Stimulated activated CD8-positive, alpha-beta memory T cell treated with anti-CD3 and anti-CD28 coated beads, Interleukin-4, amount 100 ng/mL, for 1 hour (primary cell): Measurements from ENCODE around the gene IKBKG.
"Not testable (repeated sequence)": the region's sequence is repeated elsewhere in the genome, so short reads cannot be mapped to it uniquely, and the experiment has no call there.

ENCODE experiments used
- DNase-seq, 2 donors: peaks; one replicate each; pipeline ENCODE4 v3.0.0-alpha.2; 2020; ENCODE audit warnings: low read depth in 2 of 2, low spot score in 1 of 2

Gene IKBKG

DNA sequence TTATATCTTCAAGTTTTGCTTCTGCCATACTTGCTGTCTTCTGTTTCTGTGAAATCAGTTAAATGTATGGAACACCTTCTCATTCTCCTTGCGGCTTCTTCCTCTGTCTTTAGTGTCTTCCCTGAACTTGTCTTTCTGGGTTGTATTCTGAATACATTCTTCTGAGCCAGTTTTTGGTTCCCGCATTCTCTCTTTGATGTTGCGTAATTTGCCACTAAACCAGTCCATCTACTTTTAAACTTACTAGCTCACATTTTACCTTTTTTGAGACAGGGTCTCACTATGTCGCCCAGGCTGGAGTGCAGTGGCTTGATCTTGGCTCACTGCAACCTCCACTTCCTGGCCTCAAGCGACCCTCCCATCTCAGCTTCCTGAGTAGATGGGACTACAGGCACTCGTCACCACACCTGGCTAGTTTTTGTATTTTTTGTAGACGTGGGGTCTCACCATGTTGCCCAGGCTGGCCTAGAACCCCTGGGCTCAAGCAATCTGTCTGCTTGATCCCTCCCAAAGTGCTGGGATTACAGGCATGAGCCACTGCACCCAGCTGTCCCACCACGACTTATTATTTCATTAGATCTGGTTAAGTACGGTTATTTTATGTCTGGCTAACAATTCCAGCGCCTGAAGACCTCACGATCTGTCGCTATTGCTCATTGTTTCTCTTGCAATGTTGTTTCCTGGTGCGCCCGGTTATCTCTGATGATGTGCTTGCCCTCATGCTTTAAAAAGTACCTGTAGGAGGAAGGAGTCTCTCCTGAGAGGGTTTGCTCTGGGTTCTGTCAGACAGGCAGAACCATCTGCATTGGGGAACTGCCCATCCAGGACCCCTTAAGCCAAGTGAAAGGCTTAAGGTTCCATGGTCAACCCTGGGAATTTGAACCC, 21.6 kb upstream of the IKBKG start:
- no peak for DNase-seq

DNA sequence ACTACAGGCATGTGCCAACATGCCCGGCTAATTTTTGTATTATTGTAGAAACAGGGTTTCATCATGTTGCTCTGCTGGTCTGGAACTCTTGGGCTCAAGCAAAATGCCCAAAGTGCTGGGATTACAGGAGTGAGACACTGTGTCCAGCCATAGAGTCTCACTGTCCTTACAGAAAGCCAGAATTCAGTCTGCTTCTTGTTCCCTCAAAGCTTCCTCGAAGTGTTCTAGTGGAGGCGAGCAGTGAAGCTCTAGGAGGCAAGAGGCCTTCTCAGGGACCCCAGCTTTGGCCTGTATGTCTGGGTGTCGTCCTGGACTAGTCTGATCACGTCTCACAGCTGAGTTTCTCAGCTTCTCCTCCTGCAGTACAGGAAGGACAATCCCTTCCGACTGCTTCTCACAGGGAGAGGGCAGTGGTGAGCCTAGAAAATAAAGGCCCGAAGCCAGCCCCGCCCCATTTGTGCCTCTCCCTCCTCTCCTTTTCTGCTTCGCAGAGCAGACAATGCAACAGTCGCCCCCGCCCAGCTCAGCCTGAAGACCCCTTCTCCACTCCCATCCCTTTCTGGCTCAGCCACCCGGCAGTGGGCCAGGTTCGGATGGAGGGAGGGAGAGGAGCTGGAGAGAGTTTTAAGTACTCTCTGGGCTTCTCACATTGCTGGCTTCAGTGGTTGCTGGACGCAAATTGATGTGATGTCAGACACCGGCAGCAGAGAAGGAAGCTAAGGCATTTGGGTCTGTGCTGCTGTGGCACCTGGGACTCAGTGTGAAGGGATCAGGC, 20.3 kb upstream of the IKBKG start:
- DNase-seq, result no peak

DNA sequence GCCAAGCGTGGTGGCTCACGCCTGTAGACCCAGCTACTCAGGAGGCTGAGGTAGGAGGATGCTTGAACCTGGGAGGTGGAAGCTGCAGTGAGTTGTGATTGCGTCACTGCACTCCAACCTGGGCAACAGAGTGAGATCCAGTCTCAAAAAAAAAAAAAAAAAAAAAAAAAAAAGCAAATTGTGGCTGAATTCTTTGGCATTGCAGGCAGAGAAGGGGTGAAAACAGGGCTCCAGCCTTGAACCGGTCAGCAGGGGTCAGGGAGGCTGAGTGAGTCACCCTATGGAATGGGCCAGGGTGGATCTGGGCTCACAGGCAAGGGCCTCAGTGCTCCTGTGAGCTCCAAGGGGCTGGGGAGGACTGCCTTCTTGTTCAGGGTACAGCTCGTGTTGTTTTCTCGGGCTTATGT, 18.2 kb upstream of the IKBKG start:
- no peak for DNase-seq

DNA sequence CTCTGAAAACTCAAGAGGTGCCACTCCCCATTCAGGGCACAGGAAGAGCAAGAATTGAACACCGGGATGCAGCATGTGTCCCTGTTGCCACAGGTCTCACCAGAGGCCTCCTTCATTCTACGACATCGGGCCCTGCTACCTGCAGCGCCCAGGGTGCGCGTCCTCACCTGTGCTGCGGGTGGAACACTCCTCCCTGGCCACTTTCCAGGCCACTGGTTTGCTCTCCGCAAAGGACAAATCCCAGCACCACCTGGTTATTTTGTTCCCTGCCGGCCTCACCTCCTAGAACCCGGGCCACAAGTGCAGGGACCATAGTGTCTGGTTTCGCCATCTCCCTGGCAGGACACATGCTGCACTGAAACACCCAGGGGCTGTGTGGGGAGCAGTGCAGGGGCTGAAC, 17.1 kb upstream of the IKBKG start:
- DNase-seq, result no peak

DNA sequence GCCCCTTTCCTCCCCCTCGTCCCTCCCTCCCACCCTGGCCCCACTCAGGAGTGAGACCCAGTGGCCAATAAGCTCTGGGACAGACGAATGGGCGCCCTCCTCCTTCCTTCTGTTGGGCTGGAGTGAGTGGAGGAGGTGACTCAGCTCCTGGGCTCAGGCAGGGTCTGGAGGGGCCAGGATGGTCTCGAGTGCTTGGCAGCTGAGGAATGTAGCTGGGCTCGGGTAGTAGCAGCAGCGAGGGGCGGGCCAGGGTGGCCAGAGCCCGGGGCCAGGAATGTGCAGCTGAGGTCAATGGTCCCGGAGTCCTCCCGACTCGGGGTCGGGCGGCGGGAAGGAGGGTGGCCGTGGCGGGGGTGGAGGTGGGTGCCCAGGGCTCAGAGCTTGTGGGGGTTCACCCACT, 15.8 kb upstream of the IKBKG start:
- no peak for DNase-seq

DNA sequence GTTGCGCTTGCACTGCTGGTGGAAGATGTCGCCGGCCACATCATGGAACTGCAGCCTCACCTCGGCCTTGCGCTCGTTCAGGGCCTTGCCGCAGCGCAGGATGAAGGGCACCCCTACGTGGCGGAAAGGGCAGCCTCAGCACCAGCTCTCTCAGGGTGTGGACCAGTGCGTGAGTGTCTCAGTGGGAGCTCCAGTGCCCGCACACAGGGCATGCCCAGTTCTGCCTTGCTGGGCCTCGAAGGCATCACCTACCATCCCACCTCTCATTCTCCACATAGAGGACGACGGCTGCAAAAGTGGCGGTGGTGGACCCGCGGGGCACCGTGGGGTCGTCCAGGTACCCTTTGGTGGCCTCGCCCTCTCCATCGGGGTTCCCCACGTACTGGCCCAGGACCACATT, 14.7 kb upstream of the IKBKG start:
- no peak for DNase-seq

DNA sequence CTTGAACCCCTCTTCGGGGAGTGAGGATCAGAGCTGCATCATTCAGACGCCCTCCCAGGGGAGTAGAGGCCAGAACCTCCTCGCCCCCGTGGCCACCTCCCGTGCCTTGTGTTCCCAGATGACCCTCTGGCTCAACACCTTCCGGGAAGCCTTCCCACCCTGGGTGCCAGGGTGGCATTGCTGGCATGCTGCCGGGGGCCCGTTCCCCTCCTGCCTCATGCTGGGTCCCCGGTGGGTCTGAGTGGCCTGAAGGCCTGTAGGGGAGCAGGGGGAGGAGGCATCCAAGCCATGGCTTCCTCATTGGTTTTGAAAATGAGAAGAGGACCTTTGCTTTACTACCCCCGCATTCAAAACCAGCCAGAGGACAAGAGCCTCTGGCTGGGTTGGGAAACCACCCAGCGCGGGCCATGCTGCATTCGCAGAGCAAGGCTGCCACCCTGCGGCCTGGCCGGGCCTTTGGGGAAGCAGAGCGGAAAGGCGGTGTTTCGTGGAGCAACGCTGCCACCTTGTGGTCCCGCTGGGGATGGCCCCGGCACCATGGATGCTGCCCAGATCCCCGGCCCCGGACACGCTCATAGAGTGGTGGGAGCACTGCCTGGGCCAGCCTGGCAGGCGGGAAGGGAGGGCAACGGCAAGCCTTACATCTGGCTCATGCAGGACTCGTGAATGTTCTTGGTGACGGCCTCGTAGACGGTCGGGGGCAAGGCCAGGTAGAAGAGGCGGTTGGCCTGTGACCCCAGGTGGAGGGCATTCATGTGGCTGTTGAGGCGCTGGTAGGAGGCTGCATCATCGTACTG, 12.7 kb upstream of the IKBKG start:
- DNase-seq, result peak; percentile 75

DNA sequence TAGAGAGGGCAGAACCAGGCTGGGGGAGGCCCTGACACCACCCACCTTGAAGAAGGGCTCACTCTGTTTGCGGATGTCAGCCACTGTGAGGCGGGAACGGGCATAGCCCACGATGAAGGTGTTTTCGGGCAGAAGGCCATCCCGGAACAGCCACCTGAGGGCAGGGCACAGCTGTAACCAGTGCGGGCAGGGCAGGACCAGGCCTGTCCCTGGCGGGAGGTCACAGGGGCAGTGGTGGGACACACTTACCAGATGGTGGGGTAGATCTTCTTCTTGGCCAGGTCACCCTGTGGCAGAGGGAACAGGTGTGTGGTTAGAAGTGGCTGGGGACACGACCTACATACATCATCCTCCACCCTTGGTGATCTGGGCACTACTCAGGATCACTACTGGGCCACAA, 11.5 kb upstream of the IKBKG start:
- no peak for DNase-seq

DNA sequence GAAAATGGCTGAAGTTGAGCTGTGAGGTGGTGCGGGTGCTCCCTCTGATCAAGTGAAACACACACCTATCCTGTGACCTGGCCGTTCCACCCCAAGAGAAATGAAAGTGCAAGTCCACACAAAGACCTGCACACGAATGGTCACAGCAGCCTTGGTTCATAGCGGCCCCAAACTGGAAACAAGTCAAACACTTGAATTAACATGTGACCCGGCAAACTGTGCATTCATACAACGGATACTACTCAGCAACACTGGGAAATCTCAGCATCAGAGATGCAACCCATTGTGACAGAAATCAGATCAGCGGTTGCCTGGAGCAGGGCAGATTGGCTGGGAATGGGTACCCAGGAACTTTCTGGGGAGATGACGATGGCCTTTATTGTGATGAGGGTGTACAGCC, 8.3 kb upstream of the IKBKG start:
- DNase-seq, result no peak

DNA sequence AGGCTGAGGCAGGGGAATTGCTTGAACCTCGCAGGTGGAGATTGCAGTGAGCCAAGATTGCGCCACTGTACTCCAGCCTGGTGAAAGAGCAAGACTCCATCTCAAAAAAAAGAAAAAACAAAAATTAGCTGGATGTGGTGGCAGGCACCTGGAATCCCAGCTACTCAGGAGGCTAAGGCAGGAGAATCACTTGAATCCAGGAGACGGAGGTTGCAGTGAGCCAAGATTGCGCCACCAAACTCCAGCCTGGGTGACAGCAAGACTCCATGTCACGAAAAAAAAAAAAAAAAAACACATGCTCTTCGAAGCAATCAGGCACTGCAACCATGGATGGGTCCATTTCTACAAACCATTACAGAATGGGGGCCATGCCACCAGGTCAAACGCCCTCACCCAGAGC, 7.1 kb upstream of the IKBKG start:
- not testable (repeated sequence) for DNase-seq

DNA sequence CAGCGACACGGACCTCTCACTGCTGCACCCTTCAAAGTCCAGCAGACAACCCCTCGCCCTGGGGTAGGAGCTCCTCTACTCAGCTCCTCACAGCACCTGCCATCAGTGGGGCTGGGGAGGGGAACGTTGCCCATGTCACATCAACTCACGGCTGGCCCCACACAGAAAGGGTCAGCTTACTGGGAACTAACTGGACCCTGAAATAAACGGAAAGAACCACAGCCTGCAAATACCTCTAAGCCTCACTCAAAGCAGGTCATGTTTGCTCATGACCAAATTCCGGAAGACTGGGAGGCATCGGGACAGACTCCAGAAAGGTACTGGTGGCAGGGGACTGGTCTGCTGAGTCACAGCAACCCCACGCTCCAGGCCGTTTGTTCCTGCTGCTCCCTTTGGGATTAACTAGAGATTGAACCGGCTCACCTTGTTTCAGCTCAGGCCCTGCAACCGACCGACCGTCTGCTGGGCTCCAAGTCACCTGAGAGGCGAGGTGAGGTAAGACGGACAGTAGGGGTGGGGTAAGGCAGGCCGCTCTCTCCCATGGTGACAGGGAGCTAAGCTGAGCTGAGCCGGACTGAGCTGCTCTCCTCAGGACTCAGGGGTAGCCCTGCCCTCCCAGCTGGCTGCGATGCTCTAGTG, 6.4 kb upstream of the IKBKG start:
- no peak for DNase-seq

DNA sequence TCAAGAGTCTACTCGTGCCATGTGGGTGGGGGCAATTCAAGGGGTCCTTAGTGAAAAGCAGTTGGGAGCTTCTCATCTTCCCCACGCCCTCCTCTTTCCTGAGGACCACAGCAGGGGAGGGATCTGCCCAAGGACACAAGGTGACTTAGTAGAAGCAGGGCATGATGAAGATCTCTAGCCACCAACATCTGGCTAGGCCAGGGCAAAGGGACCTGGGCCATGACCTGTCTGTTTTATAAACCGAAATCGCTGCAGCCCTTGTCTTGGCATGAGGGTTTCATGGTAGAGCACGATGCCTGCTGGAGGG, 5.9 kb upstream of the IKBKG start:
- no peak for DNase-seq

DNA sequence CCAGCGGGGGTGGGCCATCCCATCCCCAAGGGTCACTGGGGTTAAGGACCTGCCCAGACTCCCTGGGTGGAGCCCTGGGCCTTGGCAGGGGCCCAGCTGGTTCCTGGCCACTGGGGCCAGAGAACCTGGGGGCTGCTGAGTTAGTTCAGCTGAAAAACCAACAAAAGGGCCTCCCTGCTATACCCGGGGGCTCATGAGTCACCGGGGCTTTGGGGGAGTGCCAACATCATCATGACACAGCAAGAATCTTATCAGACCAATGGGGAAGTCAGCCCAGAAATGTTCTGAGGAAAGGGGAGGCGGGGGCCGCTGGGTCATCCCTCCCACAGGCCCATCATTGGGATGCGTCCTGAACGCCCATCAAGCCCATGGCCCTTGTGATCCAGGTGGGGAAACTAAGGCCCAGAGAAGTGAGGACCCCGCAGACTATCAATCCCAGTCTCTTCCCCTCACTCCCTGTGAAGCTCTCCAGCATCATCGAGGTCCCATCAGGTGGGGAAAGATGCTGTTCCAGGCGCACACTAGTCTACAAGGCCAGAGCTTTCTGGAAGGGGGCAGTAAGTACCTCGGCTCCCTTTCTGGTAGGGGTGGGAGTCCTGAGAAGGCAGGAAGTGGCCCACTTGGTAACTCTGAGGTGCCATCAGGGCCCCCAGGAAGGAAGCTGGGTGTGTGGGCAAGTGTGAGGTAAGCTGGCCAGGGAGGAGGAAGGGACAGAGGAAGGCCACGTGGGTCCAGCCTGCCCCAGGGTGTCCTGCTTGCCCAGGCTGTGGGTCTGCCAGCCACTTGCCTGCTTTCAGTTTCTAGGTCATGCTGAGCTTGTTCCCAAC, 5.3 kb upstream of the IKBKG start:
- peak in 1 of 2 donors; percentile 25 for DNase-seq

DNA sequence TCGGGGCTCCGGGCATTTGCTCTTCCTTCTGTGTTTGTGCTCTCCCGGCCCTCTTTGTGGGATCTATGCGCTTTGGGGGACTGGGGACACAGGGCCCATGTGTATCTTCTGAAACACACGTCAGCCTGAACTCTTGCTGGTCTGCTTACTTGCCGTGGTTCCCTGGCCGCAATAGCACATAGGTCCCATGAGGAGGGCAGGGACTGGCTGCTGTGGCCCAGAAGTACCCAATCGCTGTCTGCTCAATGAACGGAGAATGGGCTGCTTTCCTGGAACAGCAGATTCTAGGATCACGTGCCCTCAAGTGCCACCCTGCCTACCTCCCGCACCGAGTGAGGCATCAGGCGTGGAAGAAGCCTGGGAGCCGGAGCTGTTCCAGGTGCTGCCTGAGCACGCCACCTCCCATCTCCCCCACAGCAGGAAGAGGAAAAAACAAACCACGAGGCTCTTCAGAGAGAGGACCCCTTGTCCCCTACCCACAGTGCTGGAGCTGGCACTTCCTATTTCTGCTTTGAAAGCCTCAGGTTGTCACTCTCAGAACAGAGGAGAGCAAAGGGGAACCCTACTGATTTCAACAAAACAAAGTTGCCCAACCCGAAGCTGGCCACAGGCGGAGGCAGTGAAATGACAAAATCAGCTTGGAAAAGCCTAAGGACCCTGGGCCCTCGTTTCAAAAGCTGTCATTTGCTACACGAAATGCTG, 4.5 kb upstream of the IKBKG start:
- no peak for DNase-seq

DNA sequence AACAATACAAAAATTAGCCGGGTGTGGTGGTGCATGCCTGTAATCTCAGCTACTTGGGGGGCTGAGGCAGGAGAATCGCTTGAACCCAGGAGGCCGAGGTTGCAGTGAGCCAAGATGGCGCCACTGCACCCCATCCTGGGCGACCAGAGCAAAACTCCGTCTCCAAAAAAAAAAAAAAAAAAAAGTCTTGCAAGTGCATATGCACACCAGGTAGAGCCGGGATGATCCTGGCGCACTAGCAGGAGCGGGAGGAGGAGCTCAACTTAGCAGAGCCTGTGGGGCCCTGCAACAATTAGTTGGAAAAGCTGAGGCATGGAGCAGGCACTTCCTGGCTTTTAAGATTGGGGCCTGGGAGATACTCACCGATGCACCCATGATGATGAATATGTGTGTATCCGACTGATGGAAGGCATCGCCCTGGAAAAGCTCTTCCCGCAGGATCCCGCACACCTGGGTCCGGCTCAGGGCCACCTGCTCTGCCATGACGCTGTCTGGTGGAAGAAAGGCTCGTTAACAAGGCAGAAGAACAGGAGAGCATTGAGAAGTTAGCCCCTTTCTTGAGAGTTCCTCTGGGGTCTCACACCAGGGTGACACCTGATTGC, 1.6 kb upstream of the IKBKG start:
- no peak for DNase-seq

DNA sequence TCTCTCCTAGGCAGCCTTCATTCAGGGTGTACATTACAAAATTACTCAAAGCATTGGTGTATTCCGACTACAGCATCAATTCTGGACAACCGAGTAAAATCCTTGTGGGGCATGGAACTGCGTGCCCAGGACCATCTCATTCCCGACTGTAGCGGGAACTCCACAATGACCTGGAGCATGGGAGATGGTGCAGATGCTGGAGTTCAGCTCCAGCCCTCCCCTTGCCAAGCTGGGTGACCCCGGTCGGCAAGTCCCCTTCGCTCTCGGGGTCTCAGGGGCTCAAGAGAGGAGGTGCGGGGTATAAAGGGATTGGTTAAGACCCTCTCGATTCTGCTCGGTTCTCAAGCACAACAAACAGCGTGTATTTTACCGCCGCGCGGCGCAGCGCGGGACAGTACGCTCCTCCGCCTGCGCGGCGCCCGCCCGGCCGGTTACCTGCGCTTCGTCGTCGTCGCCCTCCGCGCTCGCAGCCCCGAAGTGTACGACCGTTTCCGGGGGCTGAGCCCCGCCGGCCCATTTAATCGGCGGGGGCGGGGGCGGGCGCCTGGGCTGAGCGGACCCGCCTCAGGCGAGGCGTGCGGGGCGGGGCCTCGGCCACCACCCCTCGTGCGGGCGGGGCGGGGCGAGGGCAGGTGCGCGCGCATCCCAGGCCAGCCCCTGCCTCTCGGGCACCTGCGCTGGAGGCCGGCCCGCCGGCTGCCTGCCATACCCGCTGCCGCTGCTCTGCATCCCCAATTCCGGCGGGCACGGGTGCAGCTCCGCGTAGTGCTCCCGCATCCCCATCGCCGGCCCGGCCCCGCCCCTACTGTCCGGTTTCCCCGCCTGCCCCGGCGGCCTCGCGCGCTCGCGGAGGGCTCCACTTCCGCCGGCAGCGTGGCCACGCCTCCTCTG, 821 bp upstream of the IKBKG start, which contains the start of gene G6PD:
Gene G6PD (minus strand): TSS at position 493 of the 891 bp plus-strand sequence. CDS start 691 bp downstream, outside the sequence.
- DNase-seq, result peak; percentile 34 to 65

DNA sequence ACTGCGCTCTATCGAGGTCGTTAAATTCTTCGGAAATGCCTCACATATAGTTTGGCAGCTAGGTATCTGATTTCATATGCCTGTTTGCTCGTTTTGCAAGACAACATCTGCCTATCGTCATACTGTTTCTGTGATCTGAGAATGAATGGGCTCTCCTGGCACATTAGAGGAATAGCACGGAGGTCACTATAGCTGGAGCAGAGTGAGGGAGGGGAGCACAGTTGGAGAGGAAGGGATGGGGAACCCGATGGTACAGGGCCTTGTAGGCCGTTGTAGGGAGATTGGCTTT, 552 bp downstream of the IKBKG start:
- DNase-seq, result no peak

DNA sequence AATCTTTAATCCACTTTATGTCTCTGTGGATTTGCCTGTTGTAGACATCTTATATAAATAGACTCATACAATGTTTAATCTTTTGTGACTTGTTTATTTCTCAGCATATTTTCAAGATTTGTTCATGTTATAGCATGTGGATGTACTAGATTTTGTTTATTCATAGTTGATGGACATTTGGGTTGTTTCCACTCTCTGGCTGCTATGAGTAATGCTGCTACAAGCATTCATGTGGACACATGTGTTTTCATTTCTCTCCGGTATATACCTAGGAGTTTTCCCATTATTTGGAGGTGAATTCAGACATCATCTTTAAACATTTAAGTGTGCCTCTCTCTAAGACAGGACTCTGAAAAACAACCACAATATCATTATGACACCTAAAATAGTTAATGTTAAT, 2.3 kb downstream of the IKBKG start:
- DNase-seq, result no peak
